HL-60 (cell line): ENCODE results near the gene SPRYD3.

Experiments
- CTCF ChIP-seq: IDR thresholded peaks from one replicate; pipeline ENCODE4 v1.5.1; 2011; ENCODE audit warnings: low read length, control low read depth, inconsistent platforms; ENCODE audit not compliant: insufficient read depth
- GABPA ChIP-seq: IDR thresholded peaks from 2 replicates; pipeline ENCODE4 v1.6.1; 2012; ENCODE audit warnings: low read depth
- POLR2AphosphoS5 ChIP-seq: IDR thresholded peaks from 2 replicates; pipeline ENCODE4 v1.6.1; 2012; ENCODE audit warnings: low read depth
- REST ChIP-seq: IDR thresholded peaks from 2 replicates; pipeline ENCODE4 v1.6.1; 2012; ENCODE audit warnings: low read depth; ENCODE audit not compliant: insufficient replicate concordance

GRCh38 chr12:53046655-53047220 is 32.5 kb downstream of the SPRYD3 start:
- TF ChIP-seq GABPA, result no peak
- TF ChIP-seq CTCF, result no peak
- TF ChIP-seq REST, result no peak
- no peak for TF ChIP-seq POLR2AphosphoS5
